GM06990 (cell line): ENCODE data around the gene XPOT.

Source experiments
- DNase-seq: peaks from one replicate; pipeline ENCODE4 v3.0.0-alpha.2; 2011; ENCODE audit not compliant: insufficient read length; ENCODE audit errors: extremely low read depth
- H3K27me3 ChIP-seq: replicated peaks from 2 replicates; pipeline ENCODE4 v1.6.0; 2011; ENCODE audit warnings: low read length; ENCODE audit not compliant: control insufficient read depth, insufficient read depth
- H3K36me3 ChIP-seq: 2 replicates; pipeline ENCODE4 v1.5.1; 2011; ENCODE audit warnings: low read length; ENCODE audit not compliant: control insufficient read depth, insufficient read depth
- H3K4me3 ChIP-seq: replicated peaks from 2 replicates; pipeline ENCODE4 v1.5.1; 2011; ENCODE audit warnings: low read depth, mild to moderate bottlenecking, control low read depth, low read length
- CTCF ChIP-seq: IDR thresholded peaks from 2 replicates; pipeline ENCODE4 v1.5.1; 2011; ENCODE audit warnings: low read length, control low read depth, mild to moderate bottlenecking, inconsistent platforms; ENCODE audit not compliant: insufficient read depth, poor library complexity, severe bottlenecking

The XPOT gene

GRCh38 chr12:64497903-64498302, 93.7 kb downstream of the XPOT start:
- no peak overlapping the region for H3K4me3 ChIP-seq
- no peaks in the 10 kb centered on the region for H3K27me3 ChIP-seq
- no peak for DNase-seq
- H3K36me3 ChIP-seq: peaks cover 5% of the 10 kb centered on the region
- no peak for TF ChIP-seq CTCF

- Histone ChIP-seq H3K4me3 (no peak overlapping the region), H3K27me3 (no peaks in the 10 kb centered on the region), H3K36me3 (peaks cover under 1% of the 10 kb centered on the region)
- no peak for TF ChIP-seq CTCF
- DNase-seq: no peak
Measured at GRCh38 chr12:64500394-64500793, 96.2 kb downstream of the XPOT start.
